CD4-positive, alpha-beta T cell treated with Interleukin-2 at 100 ng/mL for 4 hours (primary cell): ENCODE data around the gene QPCT.
"Not testable (repeated sequence)": the region's sequence is repeated elsewhere in the genome, so short reads cannot be mapped to it uniquely, and the experiment has no call there.

Source experiments
- DNase-seq: peaks from one replicate; pipeline ENCODE4 v3.0.0-alpha.2; 2020; ENCODE audit warnings: low spot score

Gene QPCT

DNA sequence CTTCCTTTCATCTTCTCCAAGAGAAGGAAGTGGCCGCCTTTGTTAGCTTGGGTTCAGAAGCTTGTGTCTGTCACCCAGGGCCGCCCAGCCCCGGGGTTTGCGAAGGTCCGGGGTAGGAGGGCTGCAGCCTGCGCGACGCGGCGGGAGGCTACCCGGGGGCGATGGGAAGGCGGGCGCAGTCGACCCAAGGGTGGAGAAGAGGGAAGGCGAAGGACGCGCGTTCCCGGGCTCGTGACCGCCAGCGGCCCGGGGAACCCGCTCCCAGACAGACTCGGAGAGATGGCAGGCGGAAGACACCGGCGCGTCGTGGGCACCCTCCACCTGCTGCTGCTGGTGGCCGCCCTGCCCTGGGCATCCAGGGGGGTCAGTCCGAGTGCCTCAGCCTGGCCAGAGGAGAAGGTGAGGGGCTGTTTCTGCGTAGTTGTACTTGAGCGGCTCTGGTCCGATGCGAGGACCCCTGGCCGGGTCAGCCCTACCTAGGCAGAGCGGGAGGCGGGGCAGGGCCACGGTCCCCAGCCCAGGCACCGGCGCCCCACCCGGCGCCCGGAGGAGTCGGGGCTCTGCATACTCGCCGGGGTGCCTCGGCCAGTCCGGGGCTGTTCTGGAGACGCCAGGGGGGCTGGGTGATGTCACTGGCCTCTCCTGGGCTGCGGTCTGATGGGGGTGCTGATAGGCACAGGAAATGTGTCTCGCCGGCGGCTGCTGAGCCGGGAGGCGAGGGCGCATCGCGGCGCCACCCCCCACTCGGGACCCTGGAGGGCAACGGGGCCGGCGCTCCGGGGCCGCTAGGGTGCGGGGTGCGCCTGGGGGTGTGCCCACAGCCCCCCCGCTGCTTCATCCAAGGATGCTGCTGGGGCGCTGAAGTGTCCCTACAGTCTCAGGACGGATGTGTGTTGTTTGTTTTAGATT lies at the start of gene QPCT:
QPCT (plus strand) TSS at position 178 of the 909 bp plus-strand sequence; CDS start at position 280, 102 bp downstream.
- DNase-seq, result peak; percentile 79

DNA sequence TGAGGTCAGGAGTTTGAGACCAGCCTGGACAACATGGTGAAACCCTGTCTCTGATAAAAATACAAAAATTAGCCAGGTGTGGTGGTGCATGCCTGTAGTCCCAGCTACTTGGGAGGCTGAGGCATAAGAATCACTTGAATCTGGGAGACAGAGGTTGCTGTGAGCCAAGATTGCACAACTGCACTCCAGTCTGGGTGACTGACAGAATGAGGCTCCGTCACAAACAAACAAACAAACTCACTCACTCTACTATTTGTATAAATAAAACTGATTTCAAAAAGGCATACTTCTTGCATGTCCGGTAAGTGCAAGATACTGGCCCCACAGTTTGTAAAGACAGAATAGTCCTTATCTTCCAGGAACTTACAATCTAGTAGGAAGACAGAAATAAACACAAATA lies 49.6 kb upstream of the QPCT start:
- DNase-seq, result not testable (repeated sequence)

DNA sequence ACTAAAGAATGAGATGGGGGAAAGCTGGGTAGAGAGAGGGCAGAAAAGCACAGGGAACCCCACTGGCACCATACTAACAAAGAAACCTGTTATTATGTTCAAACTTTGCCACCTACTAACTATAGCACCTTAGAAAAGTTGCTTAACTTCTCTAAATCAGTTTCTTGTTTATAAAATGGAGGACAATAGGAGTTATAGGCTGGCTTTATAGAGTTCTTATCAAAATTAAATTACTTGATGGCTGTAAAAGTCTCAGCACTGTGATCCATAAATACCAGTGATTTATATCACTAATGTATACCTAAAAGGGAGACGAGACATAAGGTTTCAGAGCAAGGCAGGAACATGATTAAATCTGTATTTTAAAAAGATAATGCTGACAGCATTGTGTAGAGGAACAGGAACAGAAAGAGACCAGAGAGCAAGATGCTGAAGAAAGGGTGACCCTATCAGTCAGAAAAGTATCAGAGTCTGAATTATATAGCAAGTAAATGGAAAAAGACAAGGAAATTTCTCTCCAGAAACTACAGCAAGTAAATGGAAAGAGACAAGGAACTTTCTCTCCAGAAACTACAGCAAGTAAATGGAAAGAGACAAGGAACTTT lies 48.9 kb upstream of the QPCT start:
- DNase-seq, result no peak

DNA sequence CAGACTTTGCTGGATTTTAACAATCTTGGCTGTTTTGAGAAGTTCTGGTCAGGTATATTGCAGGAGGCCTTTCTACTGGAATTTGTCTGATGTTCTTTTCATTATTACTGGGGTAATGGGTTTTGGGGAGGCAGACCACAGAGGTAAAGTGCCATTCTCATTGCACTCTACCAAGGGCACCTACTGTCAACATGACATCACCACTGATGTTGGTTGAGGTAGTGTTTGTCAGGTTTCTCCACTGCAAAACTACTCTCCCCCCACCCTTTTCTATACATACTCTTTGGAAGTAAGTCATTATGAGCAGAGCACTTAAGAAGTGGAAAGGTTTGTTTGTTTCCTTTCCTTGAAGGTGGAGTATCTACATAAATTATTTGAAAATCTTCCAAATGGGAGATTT lies 46.8 kb upstream of the QPCT start:
- DNase-seq, result no peak

DNA sequence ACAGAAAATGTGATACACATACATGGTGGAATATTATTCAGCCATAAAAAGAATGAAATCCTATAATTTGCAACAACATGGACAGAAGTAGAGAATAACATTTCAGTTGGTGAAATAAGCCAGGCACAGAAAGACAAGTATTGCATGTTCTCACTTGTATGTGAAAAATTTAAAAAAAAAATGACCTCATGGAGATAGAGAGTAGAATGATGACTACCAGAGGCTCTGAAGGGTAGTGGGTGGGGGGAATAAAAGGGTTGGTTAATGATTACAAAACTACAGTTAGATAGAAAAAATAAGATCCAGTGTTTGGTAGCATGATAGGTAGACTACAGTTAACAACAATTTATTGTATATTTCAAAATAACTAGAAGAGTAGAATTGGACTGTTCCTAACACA lies 44.3 kb upstream of the QPCT start:
- DNase-seq, result no peak

DNA sequence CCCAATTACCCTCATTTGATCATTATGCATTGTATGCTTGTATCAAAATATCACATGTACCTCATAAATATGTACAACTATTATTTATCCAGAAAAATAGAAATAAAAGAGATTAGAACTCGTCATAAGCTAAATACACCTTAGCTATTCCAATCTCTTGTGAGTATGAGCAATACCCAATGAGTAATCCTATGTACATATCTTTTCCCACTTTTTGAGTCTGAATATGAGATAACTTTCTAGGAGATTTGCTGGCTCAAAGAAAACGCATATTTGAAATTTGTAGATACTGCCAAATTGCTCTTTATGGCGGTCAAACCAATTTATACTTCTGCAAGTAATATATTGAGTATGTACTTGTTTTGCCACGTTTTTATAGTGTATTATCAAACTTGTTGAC lies 43.9 kb upstream of the QPCT start:
- no peak for DNase-seq

DNA sequence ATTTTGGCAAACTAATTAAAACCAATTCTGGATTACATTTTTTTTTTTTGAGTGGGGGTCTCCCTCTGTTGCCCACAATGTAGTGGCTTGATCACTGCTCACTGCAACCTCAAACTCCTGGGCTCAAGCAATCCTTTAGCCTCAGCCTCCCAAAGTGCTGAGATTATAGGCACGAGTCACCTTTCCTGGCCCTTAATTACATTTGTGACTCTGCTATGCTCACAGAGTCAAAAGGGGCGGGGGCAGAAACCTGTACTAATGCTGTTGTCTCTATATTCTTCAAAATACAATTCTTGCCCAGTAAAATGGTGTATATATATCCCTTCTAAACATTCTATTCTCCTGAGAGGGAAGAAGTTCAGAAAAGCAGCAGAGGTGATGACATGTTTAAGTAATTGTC lies 43.0 kb upstream of the QPCT start:
- DNase-seq, result no peak

DNA sequence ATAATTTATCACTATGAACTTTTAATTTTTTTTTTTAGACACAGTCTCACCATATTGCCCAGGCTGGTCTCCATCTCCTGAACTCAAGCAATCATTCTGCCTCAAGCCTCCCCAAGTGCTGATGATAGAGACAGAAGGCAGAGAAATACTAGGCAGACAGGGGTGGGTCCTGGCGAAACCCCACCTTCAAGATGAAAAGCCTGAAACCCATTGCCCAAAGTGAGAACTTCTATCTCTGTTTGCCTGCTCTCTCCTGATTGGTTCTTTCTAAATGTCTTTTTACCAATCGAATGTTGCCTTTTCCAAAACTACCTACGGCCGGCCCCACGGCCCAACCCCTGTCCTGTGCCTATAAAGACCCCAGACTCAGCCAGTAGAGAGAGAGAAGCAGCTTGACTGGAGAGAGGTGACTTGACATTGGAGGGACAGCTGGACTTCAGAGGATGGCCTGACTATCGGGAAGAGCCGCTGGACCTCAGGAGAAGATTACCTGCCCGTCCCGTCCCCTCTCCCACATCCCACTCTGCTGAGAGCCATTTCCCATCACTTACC lies 41.7 kb upstream of the QPCT start:
- no peak for DNase-seq

DNA sequence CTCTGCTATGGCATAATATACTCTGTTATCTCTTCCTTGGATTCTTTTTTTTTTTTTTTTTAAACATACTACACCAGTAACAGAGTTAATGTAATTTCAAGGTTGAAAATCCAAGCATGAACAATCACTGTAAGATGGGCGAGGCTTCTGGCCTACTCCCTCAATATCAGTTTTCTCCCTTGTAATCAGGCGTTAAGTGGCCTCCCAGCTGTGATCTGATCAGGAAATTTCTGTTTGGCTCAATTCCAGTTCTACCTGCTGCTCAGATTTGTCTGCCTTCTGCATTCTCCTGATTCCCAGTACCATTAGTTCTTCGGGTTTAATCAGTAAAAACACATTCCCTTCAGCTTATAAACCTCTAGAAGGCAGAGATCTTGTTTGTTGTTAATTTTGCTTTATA lies 38.4 kb upstream of the QPCT start:
- no peak for DNase-seq

DNA sequence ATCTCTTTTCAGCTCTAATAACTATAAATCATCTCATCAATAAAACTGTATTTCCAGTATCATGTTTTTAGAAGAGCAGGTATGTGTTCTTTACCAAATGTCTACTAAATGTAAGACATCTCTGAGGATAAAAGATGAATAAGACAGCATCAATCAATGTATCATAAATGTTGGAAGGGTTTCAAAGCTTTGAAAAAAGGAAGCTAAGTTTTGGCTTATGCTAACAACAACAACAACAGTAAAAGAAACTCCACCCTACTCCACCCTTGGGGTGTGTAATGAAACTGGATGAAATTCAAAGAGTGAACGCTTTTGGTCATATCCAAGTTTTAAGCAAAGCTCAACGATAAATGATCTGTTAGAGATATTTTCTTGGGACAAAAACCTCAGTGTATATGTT lies 36.9 kb upstream of the QPCT start:
- no peak for DNase-seq

DNA sequence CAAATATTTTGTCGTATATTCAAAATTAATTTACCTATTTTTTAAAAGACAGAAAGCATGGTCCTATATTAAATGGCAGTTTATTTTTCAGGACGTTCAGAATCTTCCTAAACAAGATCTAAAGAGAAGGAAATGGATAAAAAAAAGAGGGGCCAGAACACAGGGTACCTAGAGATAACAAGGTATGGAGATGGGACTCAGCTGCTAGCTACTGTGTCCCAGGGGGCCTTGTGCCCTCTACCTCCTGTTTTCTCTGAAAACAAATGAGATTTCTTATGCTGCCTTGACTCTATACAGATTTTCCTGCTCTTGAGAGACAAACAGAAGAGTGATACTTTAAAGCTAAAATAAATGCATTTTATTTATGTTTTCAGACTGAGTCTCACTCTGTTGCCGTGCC lies 29.1 kb upstream of the QPCT start:
- DNase-seq, result no peak

DNA sequence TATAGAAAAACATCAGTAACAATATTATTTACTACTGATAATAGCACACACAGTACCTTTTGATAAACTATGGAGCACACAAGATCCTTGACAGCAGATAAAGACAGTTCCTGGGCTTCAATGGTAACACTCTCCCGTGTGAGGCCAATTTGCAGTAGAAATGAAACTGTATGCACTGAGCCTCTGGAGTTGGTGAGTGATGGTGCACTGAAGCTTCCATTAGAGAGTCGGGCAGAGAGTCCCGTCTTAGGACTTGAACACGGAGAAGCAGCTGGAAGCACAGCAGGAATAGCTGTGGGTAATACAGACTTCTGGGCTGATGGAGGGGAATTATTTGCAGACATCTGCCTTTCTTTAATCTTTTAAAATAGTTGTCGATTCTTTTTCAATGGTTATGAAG lies 28.2 kb upstream of the QPCT start:
- no peak for DNase-seq

DNA sequence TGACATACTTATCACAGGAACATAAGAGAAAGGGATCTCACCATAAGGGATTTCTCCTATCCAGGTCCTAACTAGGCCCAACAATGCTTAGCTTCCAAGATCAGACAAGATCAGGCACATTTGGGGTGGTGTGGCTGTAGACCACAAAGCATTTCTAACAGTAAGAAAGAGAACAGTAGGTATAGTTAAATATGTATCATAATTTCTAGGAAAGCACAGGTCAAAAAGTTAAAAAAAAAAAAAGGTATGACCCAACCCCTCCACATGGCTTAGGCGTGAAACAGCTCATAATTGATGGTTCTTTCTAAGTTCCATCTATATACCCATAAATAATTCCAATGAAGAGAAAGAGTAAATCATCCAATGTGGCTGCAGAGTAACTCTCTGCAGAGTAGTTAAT lies 26.7 kb upstream of the QPCT start:
- no peak for DNase-seq

DNA sequence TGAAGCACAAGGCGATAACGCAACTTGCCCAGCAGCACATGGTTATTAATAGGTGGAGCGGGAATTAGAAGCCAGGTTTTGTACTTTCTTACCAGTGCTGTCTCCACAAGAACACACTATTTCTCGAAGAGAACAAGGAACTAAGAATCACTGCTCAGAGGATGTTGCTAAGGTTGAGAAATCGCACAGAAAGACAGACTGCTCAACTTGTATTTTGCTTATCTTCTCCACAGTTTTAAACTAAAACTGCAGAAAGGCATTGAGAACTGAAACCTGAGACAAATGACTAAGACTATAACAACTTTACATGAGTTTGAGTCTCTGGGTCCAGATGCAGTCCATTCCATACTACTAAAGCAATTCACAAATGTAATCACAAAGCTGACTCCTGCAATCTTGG lies 26.0 kb upstream of the QPCT start:
- DNase-seq, result no peak

DNA sequence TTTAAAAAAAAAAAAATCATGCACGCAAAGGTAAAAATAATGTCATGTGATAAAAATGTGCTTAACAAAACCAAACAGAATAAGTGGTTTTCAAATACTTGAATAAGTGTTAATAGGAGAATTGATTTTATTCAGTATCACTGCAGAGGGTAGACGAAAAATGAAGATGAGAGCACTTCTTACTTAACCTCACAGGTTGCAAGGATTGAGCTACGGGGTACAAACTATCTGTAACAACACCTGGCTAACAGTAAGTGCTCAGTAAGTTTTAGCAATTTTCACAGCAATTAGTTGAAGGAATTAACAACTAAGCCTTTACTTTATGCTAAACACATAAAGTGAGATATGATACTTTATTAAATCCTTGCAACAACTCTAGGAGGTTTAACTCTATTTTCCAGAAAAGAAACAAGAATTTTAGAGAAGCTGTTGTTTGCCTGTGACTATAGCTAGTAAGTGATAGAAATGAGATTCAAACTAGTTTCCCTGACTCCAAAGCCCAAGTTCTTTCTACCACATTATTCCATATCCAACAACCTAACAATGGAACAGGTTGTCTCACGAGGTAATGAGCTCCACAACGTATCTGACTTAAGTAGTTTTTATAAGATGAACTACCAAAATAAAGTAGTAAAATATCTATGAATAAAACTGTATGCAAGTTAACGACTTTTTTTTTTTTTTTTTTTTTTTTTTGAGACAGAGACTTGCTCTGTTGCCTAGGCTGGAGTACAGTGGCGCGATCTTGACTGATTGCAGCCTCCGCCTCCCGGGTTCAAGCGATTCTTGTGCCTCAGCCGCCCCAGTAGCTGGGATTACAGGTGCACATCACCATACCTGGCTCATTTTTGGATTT lies 24.4 kb upstream of the QPCT start:
- no peak for DNase-seq

DNA sequence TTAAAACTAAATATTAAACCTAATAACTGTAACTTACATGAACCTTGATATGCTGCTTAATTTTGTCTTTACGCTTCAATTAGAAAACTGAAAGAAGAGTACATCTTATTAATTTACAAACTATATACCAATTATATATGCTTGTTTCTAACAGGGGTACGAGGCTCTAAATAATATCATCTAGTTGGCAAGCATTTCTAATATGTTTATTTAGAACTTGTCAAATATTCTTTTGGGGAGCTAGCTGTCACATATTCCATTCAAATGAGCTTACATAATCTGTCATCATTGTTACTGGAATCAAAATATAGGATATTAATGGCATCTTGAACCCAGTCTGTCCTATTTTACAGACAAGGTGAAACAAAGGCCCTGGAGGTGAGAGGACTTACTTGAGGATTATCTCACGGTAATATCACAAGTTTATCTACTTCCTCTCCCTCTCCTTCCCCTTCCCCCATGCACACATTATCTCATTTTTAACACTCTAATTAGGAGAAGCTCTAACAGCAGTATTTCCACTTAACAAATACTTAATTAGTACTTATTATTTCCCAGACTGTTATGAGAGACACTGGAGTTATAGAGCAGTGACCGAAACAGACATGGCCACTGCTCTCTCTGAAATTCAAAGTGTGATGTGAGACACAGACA lies 23.3 kb upstream of the QPCT start:
- no peak for DNase-seq

DNA sequence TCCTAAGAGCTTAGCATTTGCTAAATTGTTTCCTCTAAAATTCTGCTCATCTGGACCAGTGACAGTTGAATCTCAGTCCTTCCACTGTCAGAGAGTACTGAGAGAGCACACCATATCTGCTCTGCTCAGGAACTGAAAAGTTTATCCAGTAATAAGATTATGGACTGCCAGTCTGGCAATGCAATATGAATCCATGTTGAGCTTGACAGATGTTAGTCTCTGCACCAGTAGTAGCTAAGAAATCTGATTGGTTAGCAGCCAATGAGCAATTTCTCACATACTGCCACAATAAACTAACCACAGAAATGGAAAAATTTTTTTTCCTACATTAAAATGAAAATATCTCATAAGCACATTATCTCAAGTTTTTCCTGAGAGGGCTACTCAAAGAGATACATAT lies 22.1 kb upstream of the QPCT start:
- DNase-seq, result no peak

DNA sequence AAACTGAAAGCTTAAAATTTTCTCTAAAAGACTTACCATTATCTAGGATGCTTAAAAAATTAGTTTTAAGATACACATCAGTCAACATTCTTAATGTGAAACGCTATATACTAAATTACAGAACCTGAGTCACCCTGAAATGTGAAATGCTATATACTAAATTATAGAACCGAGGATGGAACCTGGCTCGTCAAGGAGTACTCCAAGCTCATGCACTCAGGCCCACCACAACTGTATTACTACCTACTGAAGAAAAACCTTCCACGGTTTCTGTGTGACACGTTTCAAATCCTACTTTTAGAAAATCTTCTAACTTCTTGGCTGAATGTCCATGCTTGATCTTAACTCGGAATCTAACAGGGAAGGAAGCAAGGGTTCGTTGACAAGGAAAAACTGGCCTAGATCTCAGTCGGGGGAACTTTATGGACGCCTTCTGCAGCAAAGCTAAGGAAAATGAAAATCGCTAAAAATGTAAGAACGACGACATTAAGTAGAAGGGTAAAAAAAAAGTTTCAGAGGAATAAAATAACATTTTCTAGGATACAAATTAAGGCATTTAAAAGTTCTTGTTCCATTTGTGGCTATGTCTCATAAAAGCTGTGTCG lies 21.2 kb upstream of the QPCT start:
- DNase-seq, result no peak

DNA sequence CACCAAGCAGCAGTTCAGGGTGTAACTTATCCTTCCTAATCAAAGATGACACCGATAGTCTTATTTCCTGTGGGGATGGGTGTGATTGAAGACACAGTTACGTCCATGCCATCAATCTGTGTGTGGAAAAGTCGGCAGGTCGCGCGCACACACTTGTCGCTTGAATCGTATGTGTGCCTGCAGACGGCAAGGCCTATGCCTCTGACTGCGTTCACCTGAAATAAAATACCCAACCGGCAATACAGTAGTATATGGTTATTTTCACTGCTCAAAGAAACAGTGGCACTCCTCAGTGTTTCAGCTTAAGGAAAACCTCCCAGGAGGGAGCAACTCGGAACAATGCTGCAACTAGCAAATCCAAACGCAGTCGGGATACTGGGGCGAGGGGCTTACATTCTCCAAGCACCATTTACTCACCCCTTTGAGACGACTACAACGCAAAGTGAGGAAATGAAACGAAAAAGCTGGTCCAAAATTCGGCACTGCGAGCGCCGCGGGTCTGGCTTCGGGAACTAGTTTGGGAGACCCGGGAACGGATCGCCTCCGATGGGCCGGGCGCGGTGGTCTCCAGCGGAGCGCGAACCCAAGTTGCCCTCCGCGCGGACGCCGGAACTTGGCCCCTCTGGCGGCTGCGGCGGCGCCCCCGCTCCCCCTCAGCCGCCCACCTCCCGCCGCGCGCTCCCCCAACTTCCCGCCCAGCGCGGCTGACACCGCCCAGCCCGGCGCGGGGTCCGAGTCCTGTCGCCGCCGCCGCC lies 20.5 kb upstream of the QPCT start:
- peak; percentile 42 for DNase-seq

DNA sequence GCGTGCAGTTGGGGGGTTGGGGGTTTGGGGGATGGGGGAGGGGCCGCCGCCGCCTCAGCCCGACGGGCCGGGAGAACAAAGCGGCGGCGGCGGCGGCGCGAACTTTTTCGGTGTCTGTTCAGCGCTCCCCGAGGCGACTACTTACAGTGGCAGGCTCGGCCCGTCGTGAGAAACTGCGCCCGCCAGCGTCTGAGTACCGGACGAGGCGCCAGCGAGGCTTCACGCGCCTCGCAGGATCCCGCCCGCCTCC lies 20.0 kb upstream of the QPCT start:
- DNase-seq, result peak; percentile 77
